ENCODE results near the gene MINDY3.

DNA sequence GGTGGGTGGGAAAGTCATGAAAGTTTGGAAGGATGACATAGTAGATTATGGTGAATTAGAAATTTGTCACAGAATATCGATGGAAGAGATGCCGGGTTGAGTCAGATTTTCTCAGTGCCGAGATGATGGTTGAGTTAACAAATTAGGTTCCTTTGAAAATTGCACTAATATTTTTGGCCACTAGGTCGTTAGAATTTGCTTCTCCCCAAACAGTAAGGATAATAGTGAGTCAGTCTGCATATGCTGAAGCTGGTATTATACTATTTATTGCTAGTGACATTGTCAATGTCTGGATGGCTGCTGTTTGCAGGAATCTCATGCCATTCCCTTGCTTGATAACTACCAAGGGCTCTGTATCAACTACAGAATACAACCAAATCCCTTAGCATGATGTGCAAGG is 37.7 kb upstream of the MINDY3 start:
- TF ChIP-seq, protein P1, sequence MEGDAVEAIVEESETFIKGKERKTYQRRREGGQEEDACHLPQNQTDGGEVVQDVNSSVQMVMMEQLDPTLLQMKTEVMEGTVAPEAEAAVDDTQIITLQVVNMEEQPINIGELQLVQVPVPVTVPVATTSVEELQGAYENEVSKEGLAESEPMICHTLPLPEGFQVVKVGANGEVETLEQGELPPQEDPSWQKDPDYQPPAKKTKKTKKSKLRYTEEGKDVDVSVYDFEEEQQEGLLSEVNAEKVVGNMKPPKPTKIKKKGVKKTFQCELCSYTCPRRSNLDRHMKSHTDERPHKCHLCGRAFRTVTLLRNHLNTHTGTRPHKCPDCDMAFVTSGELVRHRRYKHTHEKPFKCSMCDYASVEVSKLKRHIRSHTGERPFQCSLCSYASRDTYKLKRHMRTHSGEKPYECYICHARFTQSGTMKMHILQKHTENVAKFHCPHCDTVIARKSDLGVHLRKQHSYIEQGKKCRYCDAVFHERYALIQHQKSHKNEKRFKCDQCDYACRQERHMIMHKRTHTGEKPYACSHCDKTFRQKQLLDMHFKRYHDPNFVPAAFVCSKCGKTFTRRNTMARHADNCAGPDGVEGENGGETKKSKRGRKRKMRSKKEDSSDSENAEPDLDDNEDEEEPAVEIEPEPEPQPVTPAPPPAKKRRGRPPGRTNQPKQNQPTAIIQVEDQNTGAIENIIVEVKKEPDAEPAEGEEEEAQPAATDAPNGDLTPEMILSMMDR (conservative IDR thresholded peaks at IDR 0.05), result peak; percentile 37
- no peak for TF ChIP-seq EZH2 (IDR thresholded peaks at IDR 0.05; ENCODE audit: low read depth)
